Esophagus muscularis mucosa (tissue), 4 donors: Measurements from ENCODE around the gene RNF225. TPM values are rescaled to one million over a fixed set of nuclear protein-coding genes. Genes with fewer than 3 reads are reported as not detected.

Experiments used
- DNase-seq: peaks from one replicate; pipeline ENCODE4 v3.0.0-alpha.2; 2017; ENCODE audit errors: extremely low spot score
- H3K27ac ChIP-seq, 4 donors: fragments of 200-600 bp; sonication (generic); replicated peaks in 1 of 4; 1 replicate in 3 of 4; 2 replicates in 1 of 4; pipeline ENCODE4 v1.5.1; 2016 to 2019; ENCODE audit warnings: mild to moderate bottlenecking in 1 of 4
- H3K27me3 ChIP-seq, 4 donors: fragments of 200-600 bp; sonication (generic); one replicate each; pipeline versions ENCODE4 v1.5.1 to v1.6.0; 2016 to 2019
- H3K36me3 ChIP-seq, 4 donors: fragments of 200-600 bp; sonication (generic); one replicate each; pipeline ENCODE4 v1.5.1; 2016 to 2019
- H3K4me1 ChIP-seq, 4 donors: fragments of 200-600 bp; sonication (generic); one replicate each; pipeline ENCODE4 v1.5.1; 2016 to 2019
- H3K4me3 ChIP-seq, 4 donors: fragments of 200-600 bp; sonication (generic); 1 replicate in 2 of 4; 2 replicates in 2 of 4; pipeline ENCODE4 v1.5.1; 2016 to 2019; ENCODE audit warnings: mild to moderate bottlenecking in 4 of 4, moderate library complexity in 1 of 4
- H3K9me3 ChIP-seq, 4 donors: fragments of 200-600 bp; sonication (generic); 1 replicate in 3 of 4; 2 replicates in 1 of 4; pipeline ENCODE4 v1.5.1; 2016 to 2019
- CTCF ChIP-seq, 3 experiments: fragments of 200-600 bp in 2 of 3; fragments of 450-650 bp in 1 of 3; sonication (generic) in 2 of 3; IDR thresholded peaks; one replicate each; pipeline ENCODE4 v1.5.1; 2017 to 2019; ENCODE audit warnings: antibody characterized with exemption in 3 of 3, mild to moderate bottlenecking in 2 of 3, moderate library complexity in 1 of 3
- EP300 ChIP-seq: sonication (generic); formaldehyde crosslinking; IDR thresholded peaks from one replicate; pipeline ENCODE4 v1.6.1; 2017; ENCODE audit warnings: antibody characterized with exemption
- POLR2A ChIP-seq: fragments of 450-650 bp; IDR thresholded peaks from one replicate; pipeline ENCODE4 v1.6.1; 2017; ENCODE audit warnings: antibody characterized with exemption, moderate library complexity, mild to moderate bottlenecking, low read depth
- POLR2AphosphoS5 ChIP-seq, 2 donors: sonication (generic); formaldehyde crosslinking; IDR thresholded peaks; one replicate each; pipeline ENCODE4 v1.6.1; 2017; ENCODE audit warnings: antibody characterized with exemption in 2 of 2
- WGBS: methylation state at CpG from one replicate; pipeline ENCODE4 v1.1.5; 2018; 5-methylcytosine and 5-hydroxymethylcytosine counted together
- intact Hi-C: fragments of 100-400 bp; cut with DNase I; formaldehyde crosslinking; loops from one replicate; pipeline ENCODE4 v1.15.1; 2023
- total RNA-seq, 4 donors: library from RNA; depleted of rRNA; stranded (reverse); fragments of >200 nt; gene quantifications; one replicate each; pipeline versions ENCODE4 v1.1.0 to v1.2.1, GENCODE V29; 2016

RNF225 gene
- total RNA-seq, 4 donors from 2014 or later, result not detected

GRCh38 chr19:58380037-58380661 lies 15.3 kb upstream of the RNF225 start:
- DNase-seq, result no peak
- H3K9me3 ChIP-seq, result no peaks in the 10 kb centered on the region
- H3K4me3 ChIP-seq, result peak overlapping the region; percentile 75 to 99 (median 90)
- WGBS, result 4% methylated on average over 22 of the region's 24 CpGs
- peak overlapping the region; percentile 91 to 96 (median 94) for H3K27ac ChIP-seq
- peaks cover 21 to 40% (median 25%) of the 10 kb centered on the region in 4 donors for H3K4me1 ChIP-seq
- TF ChIP-seq CTCF (IDR thresholded peaks at IDR 0.05) (no peak), POLR2A (no peak), EP300 (no peak), POLR2AphosphoS5 (IDR thresholded peaks at IDR 0.05) (no peak)
- H3K27me3 ChIP-seq, result peaks cover 0 to 5% (median 0%) of the 10 kb centered on the region in 4 donors
- intact Hi-C loops, result no loop called here
- no peaks in the 10 kb centered on the region for H3K36me3 ChIP-seq

GRCh38 chr19:58380662-58381459 lies 14.6 kb upstream of the RNF225 start, which contains the start of gene ZNF837:
Gene ZNF837 (minus strand): TSS chr19:58381030. CDS start chr19:58369332, 11,698 bp downstream.
- H3K36me3 ChIP-seq, result no peaks in the 10 kb centered on the region
- peak within 1 kb of the TSS; percentile 75 to 99 (median 90) for H3K4me3 ChIP-seq
- H3K9me3 ChIP-seq, result no peaks in the 10 kb centered on the region
- DNase-seq, result peak; percentile 99
- WGBS, result 0% methylated on average over 56 of the region's 83 CpGs
- intact Hi-C loops, result no loop called here
- peak within 1 kb of the TSS; percentile 91 to 96 (median 94) for H3K27ac ChIP-seq
- H3K4me1 ChIP-seq, result peaks cover 27 to 47% (median 32%) of the 10 kb centered on the region in 4 donors
- TF ChIP-seq EP300, result no peak
- peak; percentile 75 for TF ChIP-seq POLR2A
- peak; percentile 77 to 91 for TF ChIP-seq POLR2AphosphoS5 (IDR thresholded peaks at IDR 0.05)
- peaks cover 0 to 5% (median 0%) of the 10 kb centered on the region in 4 donors for H3K27me3 ChIP-seq

- no peaks in the 10 kb centered on the region for H3K36me3 ChIP-seq
- peaks cover 32 to 53% (median 37%) of the 10 kb centered on the region in 4 donors for H3K4me1 ChIP-seq
- H3K27me3 ChIP-seq, result peaks cover 0 to 5% (median 0%) of the 10 kb centered on the region in 4 donors
- H3K4me3 ChIP-seq, result peak overlapping the region; percentile 75 to 99 (median 90)
- intact Hi-C loops, result no loop called here
- no peaks in the 10 kb centered on the region for H3K9me3 ChIP-seq
- DNase-seq, result no peak
- WGBS, result 34% methylated on average over 26 of the region's 26 CpGs
- TF ChIP-seq EP300 (no peak), POLR2AphosphoS5 (IDR thresholded peaks at IDR 0.05) (no peak), POLR2A (no peak), CTCF (IDR thresholded peaks at IDR 0.05) (no peak)
- peak overlapping the region; percentile 91 to 96 (median 94) for H3K27ac ChIP-seq
These were observed 13.8 kb upstream of the RNF225 start for GRCh38 chr19:58381460-58382212.

GRCh38 chr19:58382997-58383603 lies 12.4 kb upstream of the RNF225 start:
- 94% methylated on average over 3 of the region's 6 CpGs for WGBS
- Histone ChIP-seq H3K27ac (no peak overlapping the region), H3K36me3 (peaks cover 0 to 2% (median under 1%) of the 10 kb centered on the region in 4 donors), H3K4me3 (no peak overlapping the region), H3K27me3 (peaks cover 0 to 5% (median 0%) of the 10 kb centered on the region in 4 donors), H3K4me1 (peaks cover 39 to 59% (median 44%) of the 10 kb centered on the region in 4 donors), H3K9me3 (no peaks in the 10 kb centered on the region)
- intact Hi-C loops, result no loop called here
- no peak for TF ChIP-seq POLR2AphosphoS5 (IDR thresholded peaks at IDR 0.05)
- no peak for DNase-seq

GRCh38 chr19:58385313-58385890 lies 10.1 kb upstream of the RNF225 start:
- TF ChIP-seq CTCF (IDR thresholded peaks at IDR 0.05) (no peak), POLR2A (no peak), POLR2AphosphoS5 (IDR thresholded peaks at IDR 0.05) (no peak), EP300 (no peak)
- H3K27me3 ChIP-seq, result peaks cover 0 to 5% (median 0%) of the 10 kb centered on the region in 4 donors
- peak overlapping the region; percentile 95 to 99 (median 98) for H3K27ac ChIP-seq
- no peak for DNase-seq
- peaks cover 10 to 25% (median 18%) of the 10 kb centered on the region in 4 donors for H3K36me3 ChIP-seq
- peak overlapping the region; percentile 75 to 87 (median 80) for H3K4me3 ChIP-seq
- intact Hi-C loops, result no loop called here
- H3K9me3 ChIP-seq, result no peaks in the 10 kb centered on the region
- peaks cover 36 to 66% (median 53%) of the 10 kb centered on the region in 4 donors for H3K4me1 ChIP-seq
- WGBS, result 90% methylated on average over 7 of the region's 9 CpGs
